Activated CD4-positive, alpha-beta T cell treated with anti-CD3 and anti-CD28 coated beads for 36 hours (primary cell): Measurements from ENCODE around the gene LSP1. TPM values are rescaled to one million over a fixed set of nuclear protein-coding genes. Genes with fewer than 3 reads are reported as not detected.
A peak's percentile ranks its signal among the peaks of the same experiment; 100 is the strongest.

Experiments used
- ATAC-seq: fragments of 200-7000 bp; cut with Tn5 transposase; one replicate; pipeline ENCODE4 v1.10.0; 2021; ENCODE audit warnings: mild to moderate bottlenecking, moderate library complexity
- CTCF ChIA-PET: fragments of 350-600 bp; sonication (Branson Sonifier 250); formaldehyde crosslinking; loops from one replicate; lab custom pipeline; 2021; ENCODE audit warnings: antibody characterized with exemption; lab: Charles Lee
- POLR2A ChIA-PET: fragments of 350-600 bp; sonication (Branson Sonifier 250); formaldehyde crosslinking; loops from one replicate; lab custom pipeline; 2021; ENCODE audit warnings: antibody characterized with exemption, inconsistent platforms; lab: Charles Lee
- DNase-seq: peaks from one replicate; pipeline ENCODE4 v3.0.0-alpha.2; 2020
- H3K27ac Mint-ChIP-seq: one replicate; pipeline ENCODE4 v1.8.0; 2021; ENCODE audit warnings: mixed read lengths
- H3K27me3 Mint-ChIP-seq: one replicate; pipeline ENCODE4 v1.8.0; 2021; ENCODE audit warnings: mixed read lengths
- H3K36me3 Mint-ChIP-seq: one replicate; pipeline ENCODE4 v1.8.0; 2021; ENCODE audit warnings: low read depth, mixed read lengths
- H3K4me1 Mint-ChIP-seq: one replicate; pipeline ENCODE4 v1.8.0; 2021; ENCODE audit warnings: mixed read lengths
- H3K4me3 Mint-ChIP-seq: one replicate; pipeline ENCODE4 v1.8.0; 2021; ENCODE audit warnings: mild to moderate bottlenecking, moderate library complexity, mixed read lengths
- H3K9me3 Mint-ChIP-seq: one replicate; pipeline ENCODE4 v1.8.0; 2021; ENCODE audit warnings: low read depth, mixed read lengths
- intact Hi-C, 2 experiments: fragments of 100-400 bp; cut with DNase I in 1 of 2; cut with micrococcal nuclease in 1 of 2; formaldehyde crosslinking; loops; one replicate each; pipeline versions ENCODE4 v1.14.2 to v1.15.1; 2022 to 2024; cut with DNase I, micrococcal nuclease
- total RNA-seq, 2 experiments: library from RNA; stranded (reverse); gene quantifications; one replicate each; pipeline ENCODE4 v1.2.3, GENCODE V29; 2021

Gene LSP1
- total RNA-seq, 2 experiments from 2014 or later = 193 to 227 TPM

DNA sequence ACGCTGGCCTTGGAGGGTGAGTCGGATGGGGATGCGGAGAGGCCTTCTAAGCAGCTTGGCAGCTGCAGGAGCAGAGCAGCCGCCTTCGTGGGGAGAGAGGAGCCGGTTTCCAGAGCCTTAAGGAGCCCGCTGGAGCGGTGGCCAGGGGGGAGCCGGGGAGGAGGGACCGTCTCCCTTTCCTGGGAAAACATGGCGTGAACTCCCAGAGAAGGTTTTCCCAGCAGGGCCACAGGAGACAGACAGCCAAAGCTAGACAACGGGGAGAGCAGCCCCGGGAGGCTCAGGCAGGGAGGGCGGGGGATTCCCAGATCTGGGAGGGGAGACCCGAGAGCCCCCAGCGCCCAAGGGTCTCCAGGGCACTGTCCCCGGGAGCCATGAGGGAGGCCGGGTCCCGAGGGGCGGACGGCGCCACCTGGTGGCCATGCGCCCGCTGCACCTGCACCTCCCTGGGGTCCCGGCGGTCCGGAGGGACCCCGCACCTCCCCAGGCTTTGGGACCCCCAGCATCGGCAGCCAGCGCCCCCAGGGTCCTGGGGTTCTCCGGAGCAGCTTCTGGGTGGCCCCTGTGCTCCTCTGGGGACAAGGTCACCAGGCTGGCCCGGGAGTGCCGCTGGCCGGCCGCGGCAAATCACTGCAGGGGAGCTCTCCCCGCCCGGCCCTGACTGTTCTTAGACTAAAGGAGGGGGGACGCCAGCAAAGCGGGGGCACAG lies 20.5 kb upstream of the LSP1 start:
- no peaks in the 10 kb centered on the region for H3K27me3 Mint-ChIP-seq
- DNase-seq (peak; percentile 81), ATAC-seq (peak; percentile 75)
- intact Hi-C loops = loop anchor here (1.0 to 2.0 kb wide), 4 partner anchors 138 to 180 kb away; no protein-coding TSS in a partner anchor
- no peaks in the 10 kb centered on the region for H3K9me3 Mint-ChIP-seq
- ChIA-PET POLR2A (interaction anchor here (0.8 to 1.2 kb wide), 2 partner anchors 138 to 140 kb away, joined by 3 read pairs; no protein-coding TSS in a partner anchor), CTCF (interaction anchor here (0.6 to 7.8 kb wide), 31 partner anchors 10 to 319 kb away, joined by 3 to 181 read pairs (median 4); partner anchors contain the start of gene H19)
- no peaks in the 10 kb centered on the region for H3K4me1 Mint-ChIP-seq
- no peak overlapping the region for H3K4me3 Mint-ChIP-seq
- H3K36me3 Mint-ChIP-seq = no peaks in the 10 kb centered on the region
- no peak overlapping the region for H3K27ac Mint-ChIP-seq

DNA sequence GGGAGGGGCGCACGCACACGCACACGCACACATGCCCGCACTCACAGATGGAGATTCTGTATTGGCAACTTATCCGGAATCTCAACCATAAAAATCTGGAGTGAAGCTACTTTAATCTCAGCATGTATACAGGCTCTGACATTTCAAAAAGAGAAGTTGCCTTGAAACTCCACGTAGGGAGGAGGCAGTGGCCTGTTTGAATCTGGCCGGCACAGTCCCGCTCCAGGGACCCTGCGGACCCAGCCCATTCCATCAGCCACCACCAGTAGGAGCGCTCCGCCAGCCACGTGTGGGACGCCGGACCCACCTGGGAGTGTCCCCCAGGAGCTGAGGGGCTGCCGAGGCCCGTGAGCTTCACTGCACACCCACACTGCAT lies 20.0 kb upstream of the LSP1 start:
- no peak overlapping the region for H3K27ac Mint-ChIP-seq
- H3K4me1 Mint-ChIP-seq = no peaks in the 10 kb centered on the region
- ATAC-seq = no peak
- no peak for DNase-seq
- intact Hi-C loops = loop anchor here (1.0 to 2.0 kb wide), 4 partner anchors 139 to 181 kb away; no protein-coding TSS in a partner anchor
- ChIA-PET POLR2A (interaction anchor here (0.8 to 1.2 kb wide), 2 partner anchors 139 to 141 kb away, joined by 3 read pairs; no protein-coding TSS in a partner anchor), CTCF (interaction anchor here (0.6 to 7.8 kb wide), 33 partner anchors 18 to 318 kb away, joined by 3 to 181 read pairs (median 4); partner anchors contain the start of gene H19)
- H3K9me3 Mint-ChIP-seq = no peaks in the 10 kb centered on the region
- H3K36me3 Mint-ChIP-seq = no peaks in the 10 kb centered on the region
- H3K27me3 Mint-ChIP-seq = no peaks in the 10 kb centered on the region
- no peak overlapping the region for H3K4me3 Mint-ChIP-seq

DNA sequence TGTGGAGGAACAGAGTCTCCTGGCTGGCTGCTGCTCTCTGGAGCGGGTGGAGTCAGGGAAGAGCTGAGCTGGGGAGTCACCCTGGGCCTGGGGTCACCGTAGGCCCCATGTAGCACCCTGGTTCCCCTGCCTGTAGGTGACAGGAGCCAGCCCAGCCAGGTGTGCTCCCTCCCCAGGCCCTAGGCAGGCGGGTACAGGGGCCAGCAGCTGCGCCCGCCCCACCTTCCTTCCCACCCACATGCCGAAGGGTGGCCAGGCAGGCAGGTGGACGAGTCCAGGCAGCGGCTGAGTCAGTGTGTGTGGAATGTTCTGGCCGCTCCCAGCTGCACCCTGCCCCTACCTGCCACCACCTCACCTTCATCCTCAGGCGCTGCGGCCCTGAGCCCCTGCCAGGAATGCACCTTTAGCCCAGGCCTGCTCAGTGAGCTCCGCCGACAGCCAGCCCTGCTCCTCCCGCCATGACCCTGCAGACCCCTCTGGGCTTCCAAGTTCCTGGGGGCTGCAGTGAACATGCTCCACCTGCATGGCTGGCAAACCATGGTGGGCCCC lies 18.7 kb upstream of the LSP1 start:
- no peaks in the 10 kb centered on the region for H3K4me1 Mint-ChIP-seq
- ChIA-PET CTCF (interaction anchor here (0.6 to 7.8 kb wide), 13 partner anchors 16 to 331 kb away, joined by 3 to 181 read pairs (median 5); no protein-coding TSS in a partner anchor), POLR2A (no interaction called here)
- H3K27ac Mint-ChIP-seq = no peak overlapping the region
- ATAC-seq (no peak), DNase-seq (no peak)
- H3K27me3 Mint-ChIP-seq = no peaks in the 10 kb centered on the region
- intact Hi-C loops = no loop called here
- H3K9me3 Mint-ChIP-seq = no peaks in the 10 kb centered on the region
- H3K36me3 Mint-ChIP-seq = no peaks in the 10 kb centered on the region
- no peak overlapping the region for H3K4me3 Mint-ChIP-seq

DNA sequence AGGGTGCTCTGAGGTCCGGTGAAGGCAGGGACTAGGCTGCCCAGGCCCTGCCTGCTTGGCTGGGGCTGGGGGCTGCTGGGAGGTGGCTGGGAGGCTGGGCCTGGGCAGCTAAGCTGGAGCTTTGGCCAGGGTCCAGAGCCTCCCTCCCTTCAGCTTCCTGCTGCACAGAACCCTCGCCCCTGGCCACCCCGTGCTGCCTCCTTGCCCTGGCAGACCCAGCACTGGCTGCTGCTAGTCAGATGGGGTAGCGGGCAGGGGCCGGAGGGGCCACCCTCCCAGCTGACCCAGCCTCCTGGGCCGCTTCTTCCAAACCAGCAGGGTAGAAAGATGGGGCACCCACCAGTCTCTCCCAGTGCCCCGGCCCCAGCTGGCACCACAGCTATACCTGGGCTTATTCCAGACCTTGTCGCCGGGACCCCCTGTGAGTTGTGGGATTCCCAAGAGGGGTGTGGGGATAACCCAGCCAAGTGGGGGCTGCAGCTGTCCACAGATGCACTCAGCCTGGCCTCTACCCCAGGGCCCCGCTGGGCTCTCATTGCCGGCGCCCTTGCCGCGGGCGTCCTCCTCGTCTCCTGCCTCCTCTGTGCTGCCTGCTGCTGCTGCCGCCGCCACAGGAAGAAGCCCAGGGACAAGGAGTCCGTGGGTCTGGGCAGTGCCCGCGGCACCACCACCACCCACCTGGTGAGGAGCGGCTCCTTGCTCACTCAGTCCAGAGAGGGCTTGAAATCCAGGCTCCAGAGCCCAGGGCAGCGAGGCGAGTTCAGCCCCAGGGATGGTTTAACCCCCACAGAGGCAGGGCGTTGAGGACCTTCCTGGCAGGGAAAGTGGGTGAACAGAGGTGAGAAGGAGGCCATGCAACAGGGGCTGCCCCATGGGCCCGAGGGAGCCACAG lies 17.9 kb upstream of the LSP1 start, which contains the start of gene SYT8:
TSS of gene SYT8 (plus strand) at position 212 of the 892 bp plus-strand sequence. CDS start at position 328, 116 bp downstream.
- POLR2A ChIA-PET = no interaction called here
- H3K27ac Mint-ChIP-seq = no peak within 1 kb of the TSS
- no peaks in the 10 kb centered on the region for H3K27me3 Mint-ChIP-seq
- H3K9me3 Mint-ChIP-seq = no peaks in the 10 kb centered on the region
- no peaks in the 10 kb centered on the region for H3K4me1 Mint-ChIP-seq
- intact Hi-C loops = loop anchor here in 1 of 2 experiments (5.0 kb wide), 1 partner anchor 47 kb away; no protein-coding TSS in a partner anchor
- CTCF ChIA-PET = interaction anchor here (0.6 to 7.8 kb wide), 5 partner anchors 47 to 316 kb away, joined by 3 to 181 read pairs (median 28); no protein-coding TSS in a partner anchor
- DNase-seq (no peak), ATAC-seq (no peak)
- H3K4me3 Mint-ChIP-seq = no peak within 1 kb of the TSS
- H3K36me3 Mint-ChIP-seq = no peaks in the 10 kb centered on the region

DNA sequence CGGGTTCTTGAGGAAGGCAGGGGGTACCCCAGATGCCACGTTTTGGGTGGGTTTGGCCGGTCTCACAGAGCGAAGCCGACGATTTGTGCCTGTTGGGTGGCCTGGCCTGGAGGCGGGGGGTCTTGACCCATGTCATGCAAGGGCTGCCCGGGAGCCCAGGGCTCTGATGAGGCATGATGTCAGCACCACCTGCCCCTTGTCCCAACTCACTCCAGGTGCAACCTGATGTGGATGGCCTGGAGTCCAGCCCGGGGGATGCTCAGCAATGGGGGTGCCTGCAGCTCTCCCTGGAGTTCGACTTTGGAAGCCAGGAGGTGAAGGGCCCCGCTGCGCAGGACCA lies 17.2 kb upstream of the LSP1 start:
- H3K4me3 Mint-ChIP-seq = no peak overlapping the region
- DNase-seq = no peak
- H3K9me3 Mint-ChIP-seq = no peaks in the 10 kb centered on the region
- no peak for ATAC-seq
- POLR2A ChIA-PET = no interaction called here
- no peaks in the 10 kb centered on the region for H3K36me3 Mint-ChIP-seq
- intact Hi-C loops = loop anchor here in 1 of 2 experiments (2.0 to 5.0 kb wide), 3 partner anchors 47 to 317 kb away; partner anchors contain the start of gene TNNT3
- CTCF ChIA-PET = interaction anchor here (1.6 to 7.8 kb wide), 2 partner anchors 143 to 166 kb away, joined by 23 to 181 read pairs; no protein-coding TSS in a partner anchor
- H3K27me3 Mint-ChIP-seq = no peaks in the 10 kb centered on the region
- no peak overlapping the region for H3K27ac Mint-ChIP-seq
- no peaks in the 10 kb centered on the region for H3K4me1 Mint-ChIP-seq

DNA sequence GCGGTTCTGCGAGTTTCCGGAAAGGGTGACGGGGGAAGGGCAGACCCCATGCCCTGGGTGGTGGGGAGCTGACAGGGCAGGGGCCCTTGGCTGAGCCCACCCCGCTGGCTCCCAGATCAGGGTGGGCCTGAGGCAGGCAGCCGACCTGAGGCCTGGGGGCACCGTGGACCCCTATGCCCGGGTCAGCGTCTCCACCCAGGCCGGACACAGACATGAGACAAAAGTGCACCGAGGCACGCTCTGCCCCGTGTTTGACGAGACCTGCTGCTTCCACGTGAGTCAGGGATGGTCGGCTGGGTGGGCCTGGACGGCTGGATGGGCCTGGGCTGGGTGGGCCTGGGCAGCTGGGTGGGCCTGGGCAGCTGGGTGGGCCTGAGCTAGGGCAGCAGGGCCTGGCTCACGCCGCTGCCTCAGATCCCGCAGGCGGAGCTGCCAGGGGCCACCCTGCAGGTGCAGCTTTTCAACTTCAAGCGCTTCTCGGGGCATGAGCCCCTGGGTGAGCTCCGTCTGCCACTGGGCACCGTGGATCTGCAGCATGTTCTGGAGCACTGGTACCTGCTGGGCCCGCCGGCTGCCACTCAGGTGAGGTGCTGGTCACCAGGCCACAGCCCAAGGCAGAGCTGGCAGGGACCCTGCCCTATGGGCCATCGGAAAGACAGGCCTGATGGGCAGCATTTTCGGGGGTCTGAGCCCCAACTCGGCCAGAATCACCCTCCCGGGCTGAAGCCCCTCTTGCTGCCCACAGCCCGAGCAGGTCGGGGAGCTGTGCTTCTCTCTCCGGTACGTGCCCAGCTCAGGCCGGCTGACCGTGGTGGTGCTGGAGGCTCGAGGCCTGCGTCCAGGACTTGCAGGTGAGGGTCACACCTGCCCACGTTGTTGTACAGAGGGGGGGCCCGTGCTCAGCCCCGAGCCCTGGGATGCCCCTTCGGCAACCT lies 16.6 kb upstream of the LSP1 start:
- intact Hi-C loops = loop anchor here in 1 of 2 experiments (2.0 to 5.0 kb wide), 3 partner anchors 46 to 317 kb away; partner anchors contain the start of gene TNNT3

DNA sequence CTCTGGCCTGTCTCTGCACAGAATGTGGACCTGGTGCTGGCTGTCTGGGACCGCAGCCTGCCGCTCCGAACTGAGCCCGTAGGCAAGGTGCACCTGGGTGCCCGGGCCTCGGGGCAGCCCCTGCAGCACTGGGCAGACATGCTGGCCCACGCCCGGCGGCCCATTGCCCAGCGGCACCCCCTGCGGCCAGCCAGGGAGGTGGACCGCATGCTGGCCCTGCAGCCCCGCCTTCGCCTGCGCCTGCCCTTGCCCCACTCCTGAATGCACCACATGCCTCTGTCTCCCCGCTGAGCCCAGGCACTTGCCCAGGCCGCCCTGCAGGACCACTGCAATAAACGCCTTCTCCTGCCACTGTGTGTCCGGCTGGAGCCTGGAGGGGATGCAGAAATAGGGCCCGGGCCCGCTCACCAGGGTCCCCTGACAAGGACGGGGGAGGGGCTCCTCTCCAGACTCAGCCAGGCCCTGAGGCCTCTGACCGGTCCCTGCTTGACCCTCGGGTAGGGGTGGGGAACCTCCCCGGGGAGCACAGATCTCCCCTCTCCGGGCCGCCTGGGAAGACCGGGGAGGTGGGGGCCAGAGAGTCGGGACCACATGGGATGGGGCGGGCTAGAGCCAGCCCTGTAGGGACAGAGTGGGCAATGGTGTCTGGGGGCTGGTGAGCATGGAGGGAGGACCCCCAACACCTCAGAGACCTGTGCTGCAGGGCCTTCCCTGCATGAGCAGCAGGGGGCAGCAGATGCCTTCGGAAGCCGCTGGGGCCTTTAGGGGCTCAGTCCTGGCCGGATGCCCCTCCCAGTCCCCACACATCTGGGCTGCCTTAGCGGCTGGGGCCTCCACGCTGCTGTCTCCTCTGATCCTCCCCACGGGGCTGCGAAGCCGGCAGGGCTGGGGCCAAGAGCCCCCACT lies 15.5 kb upstream of the LSP1 start:
- no peak overlapping the region for H3K27ac Mint-ChIP-seq
- no peaks in the 10 kb centered on the region for H3K9me3 Mint-ChIP-seq
- POLR2A ChIA-PET = no interaction called here
- intact Hi-C loops = loop anchor here (1.0 to 5.0 kb wide), 6 partner anchors 45 to 315 kb away; partner anchors contain the start of gene TNNT3 (in 1 of the 2)
- CTCF ChIA-PET = interaction anchor here (0.7 to 7.8 kb wide), 6 partner anchors 130 to 315 kb away, joined by 3 to 181 read pairs (median 4); no protein-coding TSS in a partner anchor
- ATAC-seq (peak; percentile 91), DNase-seq (peak; percentile 89)
- H3K27me3 Mint-ChIP-seq = no peaks in the 10 kb centered on the region
- H3K36me3 Mint-ChIP-seq = no peaks in the 10 kb centered on the region
- no peak overlapping the region for H3K4me3 Mint-ChIP-seq
- no peaks in the 10 kb centered on the region for H3K4me1 Mint-ChIP-seq

More for the DNA sequence above, 16.6 kb upstream of the LSP1 start:
- H3K9me3 Mint-ChIP-seq = no peaks in the 10 kb centered on the region
- no peak overlapping the region for H3K27ac Mint-ChIP-seq
- H3K4me3 Mint-ChIP-seq = no peak overlapping the region
- H3K36me3 Mint-ChIP-seq = no peaks in the 10 kb centered on the region
- ChIA-PET CTCF (interaction anchor here (0.7 to 7.8 kb wide), 6 partner anchors 81 to 184 kb away, joined by 3 to 181 read pairs (median 4); no protein-coding TSS in a partner anchor), POLR2A (no interaction called here)
- H3K27me3 Mint-ChIP-seq = no peaks in the 10 kb centered on the region
- DNase-seq = no peak
- no peaks in the 10 kb centered on the region for H3K4me1 Mint-ChIP-seq
- no peak for ATAC-seq

DNA sequence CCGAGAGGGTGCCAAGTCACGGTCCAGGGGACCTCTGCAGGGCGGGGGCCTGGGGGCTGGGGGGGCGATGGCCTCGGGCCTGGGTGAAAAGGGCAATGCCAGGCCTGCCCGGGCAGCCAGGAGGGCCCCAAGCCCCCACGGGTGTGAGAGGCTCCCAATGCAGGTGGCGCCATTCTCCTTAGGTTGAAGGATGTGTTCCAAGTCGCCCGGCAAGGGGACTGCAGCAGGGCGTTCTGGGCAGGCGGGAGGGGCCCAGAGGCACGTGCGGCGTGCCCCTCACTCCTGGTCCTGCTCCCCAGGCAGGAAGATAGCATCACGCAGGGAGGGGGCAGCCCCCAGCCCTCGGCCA lies 14.8 kb upstream of the LSP1 start:
- intact Hi-C loops = loop anchor here (1.0 to 5.0 kb wide), 2 partner anchors 44 to 80 kb away; no protein-coding TSS in a partner anchor
- Mint-ChIP-seq H3K27ac (no peak overlapping the region), H3K27me3 (no peaks in the 10 kb centered on the region), H3K4me1 (no peaks in the 10 kb centered on the region), H3K4me3 (no peak overlapping the region), H3K9me3 (no peaks in the 10 kb centered on the region), H3K36me3 (no peaks in the 10 kb centered on the region)
- CTCF ChIA-PET = interaction anchor here (0.7 to 1.7 kb wide), 5 partner anchors 13 to 315 kb away, joined by 3 to 6 read pairs (median 5); no protein-coding TSS in a partner anchor
- DNase-seq (peak; percentile 45), ATAC-seq (peak; percentile 16)
- POLR2A ChIA-PET = no interaction called here

DNA sequence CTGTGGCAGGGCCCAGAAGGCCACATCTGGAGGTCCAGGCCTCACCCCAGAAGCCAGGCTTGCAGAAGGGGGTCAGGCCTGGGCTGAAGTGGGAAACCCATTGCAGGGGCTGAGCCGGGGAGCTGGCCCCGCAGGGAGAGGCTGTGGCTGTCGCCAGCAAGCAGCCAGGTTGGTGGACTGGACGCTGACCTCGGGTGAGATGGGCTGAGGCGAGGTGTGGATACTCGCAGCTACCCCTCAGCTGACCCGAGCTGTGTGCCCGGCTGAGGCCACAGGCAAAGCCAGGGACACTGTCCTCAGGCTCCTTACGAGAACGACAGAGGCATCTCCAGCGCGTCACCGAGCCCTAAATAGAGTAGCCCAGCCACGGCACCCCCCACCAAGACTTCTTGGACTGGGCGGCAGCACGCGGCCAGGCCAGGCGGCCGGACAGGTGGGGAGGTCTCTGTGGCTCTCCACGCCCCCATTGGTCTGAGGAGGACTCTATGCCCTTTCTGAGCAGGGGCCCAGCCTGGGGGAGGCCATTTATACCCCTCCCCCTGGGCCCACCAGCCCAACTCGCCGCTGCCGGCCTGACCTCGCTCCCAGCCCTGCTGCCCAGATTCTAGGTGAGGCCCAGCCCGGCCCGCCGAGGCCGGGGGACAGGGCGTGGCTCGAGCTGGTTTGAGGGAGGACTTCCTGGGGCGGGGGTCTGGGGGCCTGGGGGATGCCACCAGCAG lies 14.3 kb upstream of the LSP1 start, which contains the start of gene TNNI2:
TSS of gene TNNI2 (plus strand) at position 556 of the 719 bp plus-strand sequence. CDS start 716 bp downstream, outside the sequence.
- no peaks in the 10 kb centered on the region for H3K36me3 Mint-ChIP-seq
- no peak within 1 kb of the TSS for H3K4me3 Mint-ChIP-seq
- no peaks in the 10 kb centered on the region for H3K27me3 Mint-ChIP-seq
- intact Hi-C loops = loop anchor here (1.0 to 5.0 kb wide), 2 partner anchors 44 to 80 kb away; no protein-coding TSS in a partner anchor
- CTCF ChIA-PET = interaction anchor here (0.7 to 1.7 kb wide), 6 partner anchors 12 to 314 kb away, joined by 3 to 6 read pairs (median 4); no protein-coding TSS in a partner anchor
- no peak within 1 kb of the TSS for H3K27ac Mint-ChIP-seq
- POLR2A ChIA-PET = no interaction called here
- no peak for DNase-seq
- H3K9me3 Mint-ChIP-seq = no peaks in the 10 kb centered on the region
- no peak for ATAC-seq
- peaks cover 3% of the 10 kb centered on the region for H3K4me1 Mint-ChIP-seq
